Activated naive CD4-positive, alpha-beta T cell treated with anti-CD3 and anti-CD28 coated beads, Interleukin-2, amount 50 U/mL, for 72 hours (primary cell): ENCODE results near the gene UBTD2. TPM values are rescaled to one million over a fixed set of nuclear protein-coding genes. Genes with fewer than 3 reads are reported as not detected.

ENCODE experiments used
- ATAC-seq, 2 donors: fragments of 150-1000 bp; cut with Tn5 transposase; 2 replicates each; pipeline ENCODE4 v1.10.0; 2021; ENCODE audit warnings: mild to moderate bottlenecking in 2 of 2, moderate library complexity in 2 of 2
- DNase-seq, 2 donors: peaks; one replicate each; pipeline ENCODE4 v3.0.0; 2021 to 2022; ENCODE audit warnings: low spot score in 2 of 2
- H3K27ac Mint-ChIP-seq, 2 donors: one replicate each; pipeline ENCODE4 v1.8.0; 2022; ENCODE audit warnings: mild to moderate bottlenecking in 2 of 2, mixed read lengths in 2 of 2
- H3K36me3 Mint-ChIP-seq, 2 donors: one replicate each; pipeline ENCODE4 v1.8.0; 2022; ENCODE audit warnings: mixed read lengths in 2 of 2
- H3K9me3 Mint-ChIP-seq, 2 donors: one replicate each; pipeline ENCODE4 v1.8.0; 2022; ENCODE audit warnings: mixed read lengths in 2 of 2
- total RNA-seq, 2 donors: library from RNA; stranded (reverse); gene quantifications; one replicate each; pipeline ENCODE4 v1.2.3, GENCODE V29; 2022

UBTD2 gene
- total RNA-seq, 2 donors from 2014 or later = 4.4 to 5.3 TPM

- Mint-ChIP-seq H3K27ac (peak overlapping the region; percentile 89 to 97), H3K9me3 (no peaks in the 10 kb centered on the region), H3K36me3 (peaks cover 5 to 31% of the 10 kb centered on the region in 2 donors)
- DNase-seq = peak; percentile 77 to 94
- ATAC-seq = peak; percentile 59 to 73
Observed at GRCh38 chr5:172173564-172174153, 109.9 kb downstream of the UBTD2 start.

GRCh38 chr5:172172912-172173563, 110.5 kb downstream of the UBTD2 start:
- Mint-ChIP-seq H3K9me3 (no peaks in the 10 kb centered on the region), H3K27ac (peak overlapping the region; percentile 89 to 97), H3K36me3 (peaks cover 5 to 26% of the 10 kb centered on the region in 2 donors)
- ATAC-seq = no peak
- no peak for DNase-seq

- no peak for DNase-seq
- ATAC-seq = no peak
- peak overlapping the region; percentile 22 to 52 for H3K27ac Mint-ChIP-seq
- H3K36me3 Mint-ChIP-seq = peaks cover under 1 to 29% of the 10 kb centered on the region in 2 donors
- H3K9me3 Mint-ChIP-seq = no peaks in the 10 kb centered on the region
Observed at GRCh38 chr5:172171118-172171517, 112.4 kb downstream of the UBTD2 start.

GRCh38 chr5:172170251-172170701, 113.3 kb downstream of the UBTD2 start:
- DNase-seq = no peak
- Mint-ChIP-seq H3K27ac (peak overlapping the region; percentile 33 to 52), H3K9me3 (no peaks in the 10 kb centered on the region), H3K36me3 (peaks cover 0 to 29% of the 10 kb centered on the region in 2 donors)
- ATAC-seq = peak in 1 of 2 donors; percentile 13

GRCh38 chr5:172169216-172169615, 114.3 kb downstream of the UBTD2 start:
- Mint-ChIP-seq H3K36me3 (peaks cover 0 to 27% of the 10 kb centered on the region in 2 donors), H3K27ac (peak overlapping the region in 1 of 2 donors; percentile 75), H3K9me3 (no peaks in the 10 kb centered on the region)
- no peak for ATAC-seq
- DNase-seq = no peak

- no peak for ATAC-seq
- no peak for DNase-seq
- Mint-ChIP-seq H3K27ac (peak overlapping the region in 1 of 2 donors; percentile 90), H3K9me3 (no peaks in the 10 kb centered on the region), H3K36me3 (peaks cover 0 to 18% of the 10 kb centered on the region in 2 donors)
Observed at GRCh38 chr5:172168311-172168710, 115.3 kb downstream of the UBTD2 start.

- peak overlapping the region in 1 of 2 donors; percentile 90 for H3K27ac Mint-ChIP-seq
Observed at GRCh38 chr5:172167895-172168294, 115.7 kb downstream of the UBTD2 start.

GRCh38 chr5:172166030-172166826, 117.3 kb downstream of the UBTD2 start:
- DNase-seq (no peak), ATAC-seq (no peak)
- Mint-ChIP-seq H3K9me3 (no peaks in the 10 kb centered on the region), H3K27ac (peak overlapping the region; percentile 49 to 55), H3K36me3 (peaks cover 0 to 18% of the 10 kb centered on the region in 2 donors)

More at GRCh38 chr5:172167895-172168294, 115.7 kb downstream of the UBTD2 start:
- ATAC-seq (no peak), DNase-seq (no peak)
- H3K9me3 Mint-ChIP-seq = no peaks in the 10 kb centered on the region
- peaks cover 0 to 18% of the 10 kb centered on the region in 2 donors for H3K36me3 Mint-ChIP-seq

GRCh38 chr5:172165465-172165864, 118.1 kb downstream of the UBTD2 start:
- H3K27ac Mint-ChIP-seq = peak overlapping the region; percentile 49 to 55
- peaks cover 0 to 16% of the 10 kb centered on the region in 2 donors for H3K36me3 Mint-ChIP-seq

GRCh38 chr5:172164769-172165212, 118.8 kb downstream of the UBTD2 start:
- Mint-ChIP-seq H3K27ac (peak overlapping the region in 1 of 2 donors; percentile 49), H3K36me3 (peaks cover 0 to 10% of the 10 kb centered on the region in 2 donors), H3K9me3 (no peaks in the 10 kb centered on the region)
- peak in 1 of 2 donors; percentile 16 for ATAC-seq
- DNase-seq = no peak

More at GRCh38 chr5:172165465-172165864, 118.1 kb downstream of the UBTD2 start:
- no peak for DNase-seq
- H3K9me3 Mint-ChIP-seq = no peaks in the 10 kb centered on the region
- peak in 1 of 2 donors; percentile 53 for ATAC-seq

GRCh38 chr5:172163346-172163745, 120.2 kb downstream of the UBTD2 start:
- ATAC-seq = no peak
- H3K27ac Mint-ChIP-seq = peak overlapping the region in 1 of 2 donors; percentile 60
- DNase-seq = no peak
- H3K36me3 Mint-ChIP-seq = peaks cover 0 to 12% of the 10 kb centered on the region in 2 donors
- H3K9me3 Mint-ChIP-seq = no peaks in the 10 kb centered on the region

- ATAC-seq = no peak
- Mint-ChIP-seq H3K36me3 (peaks cover 0 to 16% of the 10 kb centered on the region in 2 donors), H3K27ac (peak overlapping the region in 1 of 2 donors; percentile 60), H3K9me3 (no peaks in the 10 kb centered on the region)
- no peak for DNase-seq
Observed at GRCh38 chr5:172162987-172163343, 120.6 kb downstream of the UBTD2 start.

- H3K36me3 Mint-ChIP-seq = peaks cover 0 to 19% of the 10 kb centered on the region in 2 donors
- DNase-seq = no peak
- no peaks in the 10 kb centered on the region for H3K9me3 Mint-ChIP-seq
- no peak for ATAC-seq
- H3K27ac Mint-ChIP-seq = peak overlapping the region; percentile 60 to 94
Observed at GRCh38 chr5:172162323-172162986, 121.1 kb downstream of the UBTD2 start.

GRCh38 chr5:172160506-172160905, 123.1 kb downstream of the UBTD2 start:
- peaks cover 5 to 30% of the 10 kb centered on the region in 2 donors for H3K36me3 Mint-ChIP-seq
- H3K27ac Mint-ChIP-seq = peak overlapping the region; percentile 20 to 40
- no peaks in the 10 kb centered on the region for H3K9me3 Mint-ChIP-seq
- no peak for ATAC-seq
- no peak for DNase-seq
